Colonic mucosa (tissue), 4 donors: ENCODE results near the gene DNMT3L. TPM values are rescaled to one million over a fixed set of nuclear protein-coding genes. Genes with fewer than 3 reads are reported as not detected.

Experiments
- DNase-seq: peaks from one replicate; pipeline ENCODE4 v3.0.0-alpha.2; 2020
- H3K27ac ChIP-seq: fragments of 200-600 bp; one replicate; pipeline ENCODE4 v1.8.0; 2021
- H3K27me3 ChIP-seq: fragments of 200-600 bp; one replicate; pipeline ENCODE4 v1.8.0; 2021
- H3K36me3 ChIP-seq: fragments of 200-600 bp; one replicate; pipeline ENCODE4 v1.8.0; 2021
- H3K4me1 ChIP-seq: fragments of 200-600 bp; one replicate; pipeline ENCODE4 v1.8.0; 2021; ENCODE audit warnings: mild to moderate bottlenecking
- H3K4me3 ChIP-seq: fragments of 200-600 bp; one replicate; pipeline ENCODE4 v1.8.0; 2021
- H3K9ac ChIP-seq, 2 donors: one replicate each; pipeline ENCODE4 v1.7.0; 2013; ENCODE audit warnings: control low read depth in 2 of 2, low read depth in 2 of 2, low read length in 2 of 2
- H3K9me3 ChIP-seq: fragments of 200-600 bp; one replicate; pipeline ENCODE4 v1.8.0; 2021
- CTCF ChIP-seq: fragments of 200-600 bp; IDR thresholded peaks from one replicate; pipeline ENCODE4 v1.8.0; 2022; ENCODE audit warnings: antibody characterized with exemption, mild to moderate bottlenecking
- intact Hi-C: fragments of 100-400 bp; cut with DNase I; formaldehyde crosslinking; loops from one replicate; pipeline ENCODE4 v1.14.1; 2022
- total RNA-seq, 2 donors: library from RNA; stranded (reverse); fragmentation: NEBNext Ultra II Directional in 1 of 2; extraction: Animal tissue kit (Norgen Biotek cat#: 25700) in 1 of 2; gene quantifications; one replicate each; pipeline ENCODE4 v1.2.1, GENCODE V29; 2021
- donor health status: healthy.
- donor health status: DM: no; HTN: no; CAD: no.
- donor health status: DM: no; HTN: no; CAD: no.

Gene DNMT3L
- total RNA-seq, 2 donors from 2014 or later = not detected

GRCh38 chr21:44289381-44290010 is 27.8 kb upstream of the DNMT3L start:
- H3K9me3 ChIP-seq = no peaks in the 10 kb centered on the region
- H3K27me3 ChIP-seq = peaks cover 12% of the 10 kb centered on the region
- H3K9ac ChIP-seq = no peak overlapping the region
- H3K27ac ChIP-seq = no peak overlapping the region
- DNase-seq = no peak
- intact Hi-C loops = no loop called here
- H3K4me1 ChIP-seq = no peaks in the 10 kb centered on the region
- H3K36me3 ChIP-seq = no peaks in the 10 kb centered on the region
- no peak for TF ChIP-seq CTCF
- no peak overlapping the region for H3K4me3 ChIP-seq

GRCh38 chr21:44288251-44289110 is 26.8 kb upstream of the DNMT3L start:
- Histone ChIP-seq H3K36me3 (no peaks in the 10 kb centered on the region), H3K9me3 (no peaks in the 10 kb centered on the region), H3K4me3 (no peak overlapping the region), H3K9ac (no peak overlapping the region), H3K4me1 (no peaks in the 10 kb centered on the region), H3K27ac (no peak overlapping the region), H3K27me3 (peaks cover 12% of the 10 kb centered on the region)
- intact Hi-C loops = no loop called here
- DNase-seq = no peak
- TF ChIP-seq CTCF = no peak

- no peak overlapping the region for H3K9ac ChIP-seq
- H3K27me3 ChIP-seq = peaks cover 12% of the 10 kb centered on the region
- no peaks in the 10 kb centered on the region for H3K4me1 ChIP-seq
- no peak overlapping the region for H3K4me3 ChIP-seq
- H3K9me3 ChIP-seq = no peaks in the 10 kb centered on the region
- H3K36me3 ChIP-seq = no peaks in the 10 kb centered on the region
- intact Hi-C loops = no loop called here
- DNase-seq = no peak
- no peak overlapping the region for H3K27ac ChIP-seq
- TF ChIP-seq CTCF = no peak
These were observed 25.3 kb upstream of the DNMT3L start for GRCh38 chr21:44286716-44287632.

GRCh38 chr21:44286086-44286715 is 24.5 kb upstream of the DNMT3L start:
- Histone ChIP-seq H3K27me3 (peaks cover 12% of the 10 kb centered on the region), H3K4me1 (no peaks in the 10 kb centered on the region), H3K9me3 (no peaks in the 10 kb centered on the region), H3K9ac (no peak overlapping the region), H3K4me3 (no peak overlapping the region), H3K27ac (no peak overlapping the region), H3K36me3 (no peaks in the 10 kb centered on the region)
- TF ChIP-seq CTCF = no peak
- no peak for DNase-seq
- intact Hi-C loops = no loop called here
